HepG2 (cell line): ENCODE measurements around the gene NFATC3. TPM values are rescaled to one million over a fixed set of nuclear protein-coding genes. Genes with fewer than 3 reads are reported as not detected.

ENCODE experiments used
- ATAC-seq: fragments of 200-7000 bp; cut with Tn5 transposase; 3 replicates; pipeline ENCODE4 v1.9.1; 2020; ENCODE audit warnings: mild to moderate bottlenecking, moderate library complexity
- BruUV-seq: library from RNA; stranded (reverse); fragments of 400-500 nt; replicated peaks from 2 replicates; lab custom pipeline; 2021; lab: Mats Ljungman, UMichigan
- CTCF ChIA-PET: fragments of 300-600 bp; formaldehyde crosslinking; extraction: SDS; loops from one replicate; lab custom pipeline; 2021; ENCODE audit warnings: low total read pairs, inconsistent platforms, low intra/inter-chr PET ratio; lab: Yijun Ruan, JAX
- POLR2A ChIA-PET: fragments of 350-600 bp; sonication (Branson Sonifier 250); formaldehyde crosslinking; loops from one replicate; lab custom pipeline; 2020; ENCODE audit warnings: antibody characterized with exemption, inconsistent platforms; lab: Yijun Ruan, JAX
- DNase-seq: peaks from one replicate; pipeline ENCODE4 v3.0.0-alpha.2; 2015; ENCODE audit warnings: low spot score
- FAIRE-seq: peaks from 3 replicates; lab custom pipeline; 2011; peaks lifted over from hg19 to GRCh38; lab: Jason Lieb, UNC
- H2AFZ ChIP-seq: one replicate; pipeline ENCODE4 v1.6.1; 2011; ENCODE audit warnings: low read length, inconsistent platforms
- H3K27ac ChIP-seq: fragments of 300-600 bp; 3 replicates; pipeline ENCODE4 v1.8.0; 2011; ENCODE audit warnings: mixed run types, mild to moderate bottlenecking, mixed read lengths, low read length, inconsistent platforms; ENCODE audit not compliant: insufficient read depth; ENCODE audit errors: extremely low read length
- H3K27me3 ChIP-seq, 2 experiments: fragments of 200-600 bp in 1 of 2; 2 replicates in 1 of 2; 3 replicates in 1 of 2; pipeline versions ENCODE4 v1.6.0 to v1.8.0; 2011; ENCODE audit warnings: low read length in 2 of 2, mild to moderate bottlenecking in 2 of 2, moderate library complexity in 2 of 2, inconsistent platforms in 1 of 2; ENCODE audit not compliant: insufficient read depth in 2 of 2, control insufficient read depth in 1 of 2
- H3K36me3 ChIP-seq, 2 experiments: fragments of 200-600 bp in 1 of 2; replicated peaks in 1 of 2; 2 replicates in 1 of 2; 3 replicates in 1 of 2; pipeline versions ENCODE4 v1.5.1 to v1.8.0; 2011; ENCODE audit warnings: low read length in 2 of 2, inconsistent platforms in 1 of 2; ENCODE audit not compliant: insufficient read depth in 2 of 2, control insufficient read depth in 1 of 2
- H3K4me1 ChIP-seq: 2 replicates; pipeline ENCODE4 v1.5.1; 2012; ENCODE audit warnings: low read length, inconsistent platforms; ENCODE audit not compliant: insufficient read depth
- H3K4me2 ChIP-seq: 2 replicates; pipeline ENCODE4 v1.6.0; 2011; ENCODE audit warnings: low read depth, low read length, inconsistent platforms
- H3K4me3 ChIP-seq, 3 experiments: fragments of 200-600 bp in 1 of 3; sonication (generic), shearing (Covaris generic) in 1 of 3; replicated peaks in 1 of 3; 2 replicates each; pipeline ENCODE4 v1.5.1; 2011 to 2016; ENCODE audit warnings: low read length in 3 of 3, inconsistent platforms in 2 of 3, low read depth in 2 of 3, mild to moderate bottlenecking in 2 of 3, control low read depth in 1 of 3, mixed read lengths in 1 of 3; ENCODE audit not compliant: insufficient read depth in 1 of 3
- H3K79me2 ChIP-seq: one replicate; pipeline ENCODE4 v1.6.1; 2011; ENCODE audit warnings: low read length, inconsistent platforms; ENCODE audit not compliant: insufficient read depth
- H3K9ac ChIP-seq: 2 replicates; pipeline ENCODE4 v1.6.0; 2011; ENCODE audit warnings: mild to moderate bottlenecking, low read depth, low read length, inconsistent platforms; ENCODE audit not compliant: insufficient read depth
- H3K9me3 ChIP-seq: 2 replicates; pipeline ENCODE4 v1.5.1; 2012; ENCODE audit warnings: mild to moderate bottlenecking, low read length
- H4K20me1 ChIP-seq: 2 replicates; pipeline ENCODE4 v1.6.0; 2011; ENCODE audit warnings: inconsistent platforms, mild to moderate bottlenecking, low read length, moderate library complexity; ENCODE audit not compliant: insufficient read depth
- ERF ChIP-seq: IDR thresholded peaks from 2 replicates; pipeline ENCODE4 v1.6.1; 2018; ENCODE audit warnings: missing biosample characterization, missing genetic modification reagents
- FIP1L1 ChIP-seq: fragments of 200-400 bp; formaldehyde crosslinking; IDR thresholded peaks from 2 replicates; pipeline ENCODE4 v1.6.1; 2018; ENCODE audit warnings: low read depth, mild to moderate bottlenecking, low read length, moderate library complexity, borderline replicate concordance; ENCODE audit not compliant: insufficient read depth
- IRX3 ChIP-seq: sonication (generic); formaldehyde crosslinking; IDR thresholded peaks from 2 replicates; pipeline ENCODE4 v1.8.1; 2023; ENCODE audit warnings: mild to moderate bottlenecking, low read depth, missing genetic modification reagents, borderline replicate concordance
- KDM5A ChIP-seq: fragments of 200-600 bp; sonication (generic); IDR thresholded peaks from 2 replicates; pipeline ENCODE4 v1.7.0; 2018; ENCODE audit warnings: antibody characterized with exemption, mild to moderate bottlenecking, low read length, borderline replicate concordance
- ZNF33B ChIP-seq: sonication (generic); formaldehyde crosslinking; IDR thresholded peaks from 2 replicates; pipeline ENCODE4 v1.5.1; 2020; ENCODE audit warnings: mild to moderate bottlenecking, missing genetic modification reagents
- ZNF484 ChIP-seq: sonication (generic); formaldehyde crosslinking; IDR thresholded peaks from 2 replicates; pipeline ENCODE4 v1.5.1; 2020; ENCODE audit warnings: mild to moderate bottlenecking, low read depth, missing genetic modification reagents, borderline replicate concordance
- ZNF543 ChIP-seq: sonication (generic); formaldehyde crosslinking; IDR thresholded peaks from 2 replicates; pipeline ENCODE4 v1.4.0; 2020; ENCODE audit warnings: mild to moderate bottlenecking, missing genetic modification reagents
- ZNF792 ChIP-seq: IDR thresholded peaks from 2 replicates; pipeline ENCODE4 v1.6.1; 2016
- WGBS: methylation state at CpG from one replicate; pipeline ENCODE4 v1.1.6; 2017; ENCODE audit warnings: low lambda C conversion rate; 5-methylcytosine and 5-hydroxymethylcytosine counted together
- in situ Hi-C: cut with HindIII; loops from 2 replicates; pipeline ENCODE4 v1.10.0; 2017; ENCODE audit warnings: low pct_unique_long_range_greater_than_20kb; ENCODE audit not compliant: extremely low pct_ligation_motif_present
- intact Hi-C: fragments of 100-400 bp; cut with micrococcal nuclease; formaldehyde crosslinking; loops from one replicate; pipeline ENCODE4 v1.10.0; 2022; ENCODE audit not compliant: unreplicated experiment
- polyA plus RNA-seq, 8 experiments: library from polyadenylated mRNA; depleted of rRNA in 3 of 8; stranded (reverse) in 7 of 8; unstranded in 1 of 8; fragments of >200 nt; fragmentation: Illumina TruSeq in 4 of 8; extraction: Trizol in 4 of 8; gene quantifications; 2 replicates each; pipeline versions ENCODE4 v1.2.1 to v1.2.3, GENCODE V29; 2011 to 2016; ENCODE audit warnings: low read depth in 4 of 8, missing spikeins in 1 of 8, mixed read lengths in 1 of 8; ENCODE audit not compliant: insufficient read depth in 1 of 8
- total RNA-seq, 5 experiments: library from RNA; depleted of rRNA; stranded (reverse); fragments of >200 nt; fragmentation: Illumina TruSeq; extraction: Trizol; gene quantifications; 2 replicates each; pipeline ENCODE4 v1.2.3, GENCODE V29; 2016; ENCODE audit warnings: low read depth in 1 of 5
- TF ChIP-seq, protein P1 (sequence below): sonication (generic); formaldehyde crosslinking; IDR thresholded peaks from 2 replicates; pipeline ENCODE4 v1.4.0; 2020; ENCODE audit warnings: missing genetic modification reagents, low read depth, mild to moderate bottlenecking, borderline replicate concordance
- TF ChIP-seq, protein P2 (sequence below): sonication (generic); formaldehyde crosslinking; IDR thresholded peaks from 2 replicates; pipeline ENCODE4 v1.8.0; 2022; ENCODE audit warnings: mild to moderate bottlenecking, missing genetic modification reagents, moderate library complexity

The NFATC3 gene
- total and polyA plus RNA-seq, 2 of the 13 experiments (the other 11 are each of a cell fraction or from before 2014, with no cell fraction given) = 52.6 to 62.7 TPM

DNA sequence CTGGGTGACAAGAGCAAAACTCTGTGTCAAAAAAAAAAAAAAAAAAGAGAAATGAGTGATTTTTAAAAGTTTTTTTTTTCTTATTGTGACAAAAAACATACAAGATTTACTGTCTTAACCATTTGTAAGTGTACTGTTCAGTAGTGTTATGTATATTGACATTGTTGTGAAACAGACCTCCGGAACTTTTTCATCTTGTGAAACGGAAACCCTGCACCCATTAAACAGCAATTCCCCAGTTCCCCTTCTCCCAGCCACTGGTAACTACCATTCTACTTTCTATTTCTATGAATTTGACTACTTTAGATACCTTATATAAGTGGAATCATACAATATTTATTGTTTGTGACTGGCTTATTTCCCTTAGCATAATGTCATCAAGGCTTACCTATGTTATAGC, 43.4 kb upstream of the NFATC3 start:
- Histone ChIP-seq H3K79me2 (no peaks in the 10 kb centered on the region), H4K20me1 (no peaks in the 10 kb centered on the region), H3K4me3 (no peak overlapping the region), H3K36me3 (peaks cover 1 to 28% of the 10 kb centered on the region in 2 experiments; a peak in 3 of 5 replicates), H3K27me3 (no peaks in the 10 kb centered on the region), H3K27ac (no peak overlapping the region), H3K9ac (no peak overlapping the region), H3K4me1 (peaks cover 5% of the 10 kb centered on the region; the same call in 1 of the 2 replicates), H3K9me3 (no peaks in the 10 kb centered on the region), H3K4me2 (no peak overlapping the region), H2AFZ (no peak overlapping the region)
- no peak for ATAC-seq
- no TSS peak for BruUV-seq
- DNase-seq = no peak
- no peak for FAIRE-seq
- POLR2A ChIA-PET = interaction anchor here (0.7 kb wide), 1 partner anchor 108 kb away, joined by 3 read pairs; no protein-coding TSS in a partner anchor
- no peak for TF ChIP-seq IRX3 (CRISPR knock-in tag)
- TF ChIP-seq, protein P1, sequence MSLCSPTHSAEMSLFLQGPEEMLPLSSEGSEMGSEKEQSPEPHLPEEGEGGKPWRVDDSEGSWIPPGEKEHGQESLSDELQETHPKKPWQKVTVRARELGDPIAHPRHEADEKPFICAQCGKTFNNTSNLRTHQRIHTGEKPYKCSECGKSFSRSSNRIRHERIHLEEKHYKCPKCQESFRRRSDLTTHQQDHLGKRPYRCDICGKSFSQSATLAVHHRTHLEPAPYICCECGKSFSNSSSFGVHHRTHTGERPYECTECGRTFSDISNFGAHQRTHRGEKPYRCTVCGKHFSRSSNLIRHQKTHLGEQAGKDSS = no peak
- no peak for TF ChIP-seq ZNF543 (CRISPR knock-in tag)
- TF ChIP-seq ERF = no peak
- TF ChIP-seq, protein P2, sequence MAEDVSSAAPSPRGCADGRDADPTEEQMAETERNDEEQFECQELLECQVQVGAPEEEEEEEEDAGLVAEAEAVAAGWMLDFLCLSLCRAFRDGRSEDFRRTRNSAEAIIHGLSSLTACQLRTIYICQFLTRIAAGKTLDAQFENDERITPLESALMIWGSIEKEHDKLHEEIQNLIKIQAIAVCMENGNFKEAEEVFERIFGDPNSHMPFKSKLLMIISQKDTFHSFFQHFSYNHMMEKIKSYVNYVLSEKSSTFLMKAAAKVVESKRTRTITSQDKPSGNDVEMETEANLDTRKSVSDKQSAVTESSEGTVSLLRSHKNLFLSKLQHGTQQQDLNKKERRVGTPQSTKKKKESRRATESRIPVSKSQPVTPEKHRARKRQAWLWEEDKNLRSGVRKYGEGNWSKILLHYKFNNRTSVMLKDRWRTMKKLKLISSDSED (CRISPR knock-in tag) = no peak
- no peak for TF ChIP-seq ZNF33B
- TF ChIP-seq KDM5A = no peak
- no peak for TF ChIP-seq FIP1L1
- no peak for TF ChIP-seq ZNF792 (CRISPR knock-in tag)
- TF ChIP-seq ZNF484 = no peak
- intact Hi-C loops = loop anchor here (2.0 to 5.0 kb wide), 2 partner anchors 99 to 159 kb away; partner anchors contain the start of gene NRN1L
- 84% methylated on average over 2 of the region's 2 CpGs for WGBS
- CTCF ChIA-PET = interaction anchor here (1.8 to 2.5 kb wide), 2 partner anchors 49 to 98 kb away, joined by 5 to 46 read pairs; partner anchors contain the start of gene LCAT
- in situ Hi-C loops = loop anchor here (5.0 to 10.0 kb wide), 4 partner anchors 49 to 227 kb away; partner anchors contain the start of genes LCAT and NRN1L
